ENCODE data around the gene CST2. TPM values are rescaled to one million over a fixed set of nuclear protein-coding genes. Genes with fewer than 3 reads are reported as not detected.
"Not testable (repeated sequence)": the region's sequence is repeated elsewhere in the genome, so short reads cannot be mapped to it uniquely, and the experiment has no call there.

CST2 gene
- total RNA-seq, 4 donors from 2014 or later, result not detected

DNA sequence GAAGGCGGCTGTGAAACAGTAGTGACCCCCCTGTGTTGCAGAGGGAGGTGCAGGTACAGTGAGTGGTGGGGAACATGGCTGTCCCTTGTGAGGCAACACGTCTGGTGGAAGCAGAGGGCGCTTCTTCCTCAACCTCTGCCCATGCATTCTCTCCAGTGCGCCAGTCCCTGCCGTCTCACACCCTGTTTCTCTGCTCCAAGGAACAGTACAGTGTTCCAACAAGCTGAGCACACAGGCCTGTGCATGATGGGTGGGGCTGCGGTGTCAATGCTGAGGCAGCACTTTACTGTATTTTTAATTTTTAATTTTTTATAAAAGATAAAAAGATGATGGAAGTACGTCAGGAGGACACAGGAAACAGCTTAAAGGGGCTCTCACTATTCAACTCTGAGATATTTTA, 32.5 kb downstream of the CST2 start:
- Histone ChIP-seq H3K27me3 (no peaks in the 10 kb centered on the region), H3K36me3 (no peaks in the 10 kb centered on the region), H3K9me3 (no peaks in the 10 kb centered on the region), H3K27ac (no peak overlapping the region), H3K4me3 (no peak overlapping the region), H3K4me1 (no peaks in the 10 kb centered on the region)
- in situ Hi-C loops (cut with MboI; ENCODE audit: low pct_ligation_motif_present in 1 of 4, low pct_unique_long_range_greater_than_20kb in 1 of 4, low sequenced_read_pairs in 3 of 4) (no loop called here), intact Hi-C loops (cut with DNase I; ENCODE audit: low total_unique reads) (no loop called here)
- WGBS, 2 donors (ENCODE audit: low coverage in 1 of 2), result 72 to 76% methylated on average over 5 to 7 of the region's 7 CpGs
- TF ChIP-seq EP300 (IDR thresholded peaks at IDR 0.05; ENCODE audit: low read depth) (no peak), POLR2AphosphoS5 (IDR thresholded peaks at IDR 0.05) (no peak), POLR2A (IDR thresholded peaks at IDR 0.05) (no peak)
- TF ChIP-seq, protein P1, sequence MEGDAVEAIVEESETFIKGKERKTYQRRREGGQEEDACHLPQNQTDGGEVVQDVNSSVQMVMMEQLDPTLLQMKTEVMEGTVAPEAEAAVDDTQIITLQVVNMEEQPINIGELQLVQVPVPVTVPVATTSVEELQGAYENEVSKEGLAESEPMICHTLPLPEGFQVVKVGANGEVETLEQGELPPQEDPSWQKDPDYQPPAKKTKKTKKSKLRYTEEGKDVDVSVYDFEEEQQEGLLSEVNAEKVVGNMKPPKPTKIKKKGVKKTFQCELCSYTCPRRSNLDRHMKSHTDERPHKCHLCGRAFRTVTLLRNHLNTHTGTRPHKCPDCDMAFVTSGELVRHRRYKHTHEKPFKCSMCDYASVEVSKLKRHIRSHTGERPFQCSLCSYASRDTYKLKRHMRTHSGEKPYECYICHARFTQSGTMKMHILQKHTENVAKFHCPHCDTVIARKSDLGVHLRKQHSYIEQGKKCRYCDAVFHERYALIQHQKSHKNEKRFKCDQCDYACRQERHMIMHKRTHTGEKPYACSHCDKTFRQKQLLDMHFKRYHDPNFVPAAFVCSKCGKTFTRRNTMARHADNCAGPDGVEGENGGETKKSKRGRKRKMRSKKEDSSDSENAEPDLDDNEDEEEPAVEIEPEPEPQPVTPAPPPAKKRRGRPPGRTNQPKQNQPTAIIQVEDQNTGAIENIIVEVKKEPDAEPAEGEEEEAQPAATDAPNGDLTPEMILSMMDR (IDR thresholded peaks at IDR 0.05), result no peak
- DNase-seq, result no peak

DNA sequence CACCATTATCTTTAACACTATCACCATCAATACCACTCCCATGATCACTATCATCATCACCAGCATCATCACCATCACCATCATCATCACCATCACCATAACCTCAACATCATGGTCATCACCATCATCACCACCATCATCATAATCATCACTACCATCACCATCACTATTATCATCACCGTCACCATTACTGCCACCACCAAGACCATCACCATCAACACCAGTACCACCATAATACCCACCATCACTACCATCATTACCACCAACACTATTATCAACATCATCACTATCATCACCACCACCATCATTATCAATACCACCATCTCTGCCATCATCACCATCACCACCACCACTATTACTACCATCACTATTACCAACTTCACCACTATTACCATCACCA, 43.1 kb downstream of the CST2 start:
- no peaks in the 10 kb centered on the region for H3K9me3 ChIP-seq
- no peaks in the 10 kb centered on the region for H3K36me3 ChIP-seq
- no peaks in the 10 kb centered on the region for H3K4me1 ChIP-seq
- DNase-seq, result no peak
- in situ Hi-C loops (cut with MboI; ENCODE audit: low pct_ligation_motif_present in 1 of 4, low pct_unique_long_range_greater_than_20kb in 1 of 4, low sequenced_read_pairs in 3 of 4) (no loop called here), intact Hi-C loops (cut with DNase I; ENCODE audit: low total_unique reads) (no loop called here)
- H3K27me3 ChIP-seq, result no peaks in the 10 kb centered on the region
- H3K4me3 ChIP-seq, result no peak overlapping the region
- no peak for TF ChIP-seq POLR2A (IDR thresholded peaks at IDR 0.05)
- TF ChIP-seq, protein P1 (IDR thresholded peaks at IDR 0.05), result no peak
- no peak for TF ChIP-seq EP300 (IDR thresholded peaks at IDR 0.05; ENCODE audit: low read depth)
- 92% methylated on average over 1 of the region's 1 CpG; no CpG with 5 or more reads in 1 of the 2 donors for WGBS, 2 donors (ENCODE audit: low coverage in 1 of 2)
- H3K27ac ChIP-seq, result no peak overlapping the region

DNA sequence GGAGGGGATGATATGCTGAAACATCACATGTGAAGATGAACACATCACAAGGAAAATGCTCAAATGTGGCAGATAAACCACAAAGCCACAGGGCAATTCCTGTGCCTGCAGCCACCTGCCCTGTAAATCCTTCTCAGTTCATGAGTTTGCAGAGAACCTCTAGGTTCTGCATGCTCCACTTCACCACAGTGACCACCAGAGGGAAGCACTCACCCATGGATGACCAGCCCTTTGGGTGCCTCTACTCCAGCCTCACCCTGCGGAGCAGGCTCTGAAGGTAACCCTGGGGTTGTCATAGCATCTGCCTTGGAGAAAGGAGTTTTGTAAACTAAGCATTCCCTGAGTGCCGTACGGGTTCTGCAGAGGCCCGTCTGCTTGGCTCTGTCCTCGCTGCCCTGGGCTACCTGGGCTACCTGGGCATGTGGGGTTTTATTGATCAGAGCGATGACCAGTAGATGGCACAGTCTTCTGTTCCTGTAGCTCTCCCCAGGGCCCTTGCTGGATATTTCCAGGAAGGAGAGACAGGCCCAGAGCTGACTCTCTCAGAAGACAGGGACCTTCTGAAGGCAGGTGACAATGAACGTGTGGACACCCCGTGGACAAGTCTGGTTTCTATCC, 44.1 kb downstream of the CST2 start:
- no peak for DNase-seq
- in situ Hi-C loops (cut with MboI; ENCODE audit: low pct_ligation_motif_present in 1 of 4, low pct_unique_long_range_greater_than_20kb in 1 of 4, low sequenced_read_pairs in 3 of 4) (no loop called here), intact Hi-C loops (cut with DNase I; ENCODE audit: low total_unique reads) (no loop called here)
- no peaks in the 10 kb centered on the region for H3K4me1 ChIP-seq
- TF ChIP-seq POLR2A (IDR thresholded peaks at IDR 0.05), result no peak
- no peak for TF ChIP-seq POLR2AphosphoS5 (IDR thresholded peaks at IDR 0.05)
- TF ChIP-seq, protein P1 (IDR thresholded peaks at IDR 0.05), result peak in 3 of 5 experiments; percentile 29 to 43 (median 34)
- no peak for TF ChIP-seq EP300 (IDR thresholded peaks at IDR 0.05; ENCODE audit: low read depth)
- no peaks in the 10 kb centered on the region for H3K36me3 ChIP-seq
- H3K27me3 ChIP-seq, result no peaks in the 10 kb centered on the region
- WGBS, 2 donors (ENCODE audit: low coverage in 1 of 2), result 87% methylated on average over 7 of the region's 8 CpGs; no CpG with 5 or more reads in 1 of the 2 donors
- no peak overlapping the region for H3K27ac ChIP-seq
- H3K9me3 ChIP-seq, result no peaks in the 10 kb centered on the region
- no peak overlapping the region for H3K4me3 ChIP-seq

DNA sequence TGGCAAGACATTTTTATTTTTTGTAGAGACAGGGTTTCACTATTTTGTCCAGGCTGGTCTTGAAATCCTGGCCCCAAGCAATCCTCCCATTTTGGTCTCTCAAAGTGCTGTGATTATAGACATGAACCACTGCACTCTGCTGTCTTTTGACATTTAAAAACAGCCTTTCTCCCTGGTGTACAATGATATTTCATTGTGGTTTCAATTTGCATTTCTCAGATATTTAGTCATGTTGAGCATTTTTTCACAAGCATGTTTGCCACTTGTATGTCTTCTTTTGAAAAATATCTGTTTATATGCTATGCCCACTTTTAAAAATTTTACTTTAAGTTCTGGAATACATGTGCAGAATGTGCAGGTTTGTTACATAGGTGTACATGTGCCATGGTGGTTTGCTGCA, 47.9 kb downstream of the CST2 start:
- H3K4me3 ChIP-seq; H3K36me3 ChIP-seq; H3K27ac ChIP-seq; H3K9me3 ChIP-seq; H3K27me3 ChIP-seq; H3K4me1 ChIP-seq; in situ Hi-C loops (cut with MboI; ENCODE audit: low pct_ligation_motif_present in 1 of 4, low pct_unique_long_range_greater_than_20kb in 1 of 4, low sequenced_read_pairs in 3 of 4); DNase-seq; intact Hi-C loops (cut with DNase I; ENCODE audit: low total_unique reads): not testable (repeated sequence)

DNA sequence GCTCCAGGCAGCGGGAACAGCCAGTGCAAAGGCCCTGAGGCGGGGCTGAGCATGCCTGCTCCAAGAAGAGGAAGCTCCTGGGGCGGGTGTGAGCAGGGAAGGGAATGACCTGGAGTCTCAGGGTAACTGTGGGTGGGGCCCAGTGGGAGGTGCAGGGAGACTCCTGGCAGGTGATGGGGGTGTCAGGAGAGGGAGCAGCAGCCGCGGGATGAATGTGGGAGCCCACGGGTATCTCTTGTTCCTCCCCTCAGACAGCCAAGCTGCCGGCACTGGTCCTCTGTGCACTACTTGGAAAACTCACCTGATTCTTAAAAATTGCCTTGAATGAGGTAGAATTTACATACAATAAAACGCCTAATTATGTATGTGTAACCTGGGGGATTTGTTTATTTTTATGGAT, 49.1 kb downstream of the CST2 start:
- H3K4me1 ChIP-seq; H3K36me3 ChIP-seq; in situ Hi-C loops (cut with MboI; ENCODE audit: low pct_ligation_motif_present in 1 of 4, low pct_unique_long_range_greater_than_20kb in 1 of 4, low sequenced_read_pairs in 3 of 4); H3K9me3 ChIP-seq; H3K4me3 ChIP-seq; DNase-seq; intact Hi-C loops (cut with DNase I; ENCODE audit: low total_unique reads); H3K27ac ChIP-seq; H3K27me3 ChIP-seq: not testable (repeated sequence)
- WGBS, 2 donors (ENCODE audit: low coverage in 1 of 2), result 69 to 76% methylated on average over 7 to 8 of the region's 8 CpGs
